Activated CD4-positive, alpha-beta T cell treated with anti-CD3 and anti-CD28 coated beads, Interleukin-2, Interleukin-4, amounts not matched to agents 100 ng/mL and 50 ng/mL, durations not matched to agents 16 hours and 8 hours (primary cell): ENCODE results near the gene ARL17B.
"Not testable (repeated sequence)": the region's sequence is repeated elsewhere in the genome, so short reads cannot be mapped to it uniquely, and the experiment has no call there.

Experiments used
- DNase-seq: peaks from one replicate; pipeline ENCODE4 v3.0.0-alpha.2; 2020; ENCODE audit warnings: low spot score

ARL17B gene

GRCh38 chr17:46249153-46249552 is 112.4 kb downstream of the ARL17B start:
- DNase-seq = not testable (repeated sequence)

GRCh38 chr17:46244949-46245768 is 116.4 kb downstream of the ARL17B start:
- not testable (repeated sequence) for DNase-seq

GRCh38 chr17:46244339-46244913 is 117.1 kb downstream of the ARL17B start:
- not testable (repeated sequence) for DNase-seq

- DNase-seq = not testable (repeated sequence)
These were observed 117.6 kb downstream of the ARL17B start for GRCh38 chr17:46243928-46244327.

GRCh38 chr17:46243505-46243904 is 118.1 kb downstream of the ARL17B start:
- not testable (repeated sequence) for DNase-seq

- DNase-seq = not testable (repeated sequence)
These were observed 130.2 kb downstream of the ARL17B start for GRCh38 chr17:46231359-46231758.

GRCh38 chr17:46225274-46225794 is 136.2 kb downstream of the ARL17B start:
- DNase-seq = peak; percentile 97

GRCh38 chr17:46224864-46225263 is 136.7 kb downstream of the ARL17B start:
- not testable (repeated sequence) for DNase-seq
